ENCODE measurements around the gene ART3. TPM values are rescaled to one million over a fixed set of nuclear protein-coding genes. Genes with fewer than 3 reads are reported as not detected.

ART3 gene
- total RNA-seq, 1 experiment from 2014 or later, result 0.59 TPM

GRCh38 chr4:76058888-76059426 lies 15.6 kb upstream of the ART3 start (continued):
- TF ChIP-seq JUN (CRISPR knock-in tag; IDR thresholded peaks at IDR 0.05) (no peak), ZNF219 (CRISPR knock-in tag; IDR thresholded peaks at IDR 0.05; ENCODE audit: borderline replicate concordance) (no peak), ZNF138 (CRISPR knock-in tag; conservative IDR thresholded peaks at IDR 0.05) (no peak), AR (CRISPR knock-in tag; IDR thresholded peaks at IDR 0.05) (no peak), JAZF1 (CRISPR knock-in tag; IDR thresholded peaks at IDR 0.05) (no peak), MXD4 (CRISPR knock-in tag; IDR thresholded peaks at IDR 0.05; ENCODE audit: borderline replicate concordance) (no peak), MLX (CRISPR knock-in tag; IDR thresholded peaks at IDR 0.05) (no peak), USF1 (CRISPR knock-in tag; IDR thresholded peaks at IDR 0.05) (no peak), USF2 (CRISPR knock-in tag; IDR thresholded peaks at IDR 0.05) (no peak), FOXP1 (CRISPR knock-in tag; IDR thresholded peaks at IDR 0.05; ENCODE audit: borderline replicate concordance) (no peak), IRF2 (CRISPR knock-in tag; IDR thresholded peaks at IDR 0.05; ENCODE audit: borderline replicate concordance, low read depth) (no peak)

- peaks cover 22% of the 10 kb centered on the region for H3K4me1 Mint-ChIP-seq
- ChIA-PET POLR2A (no interaction called here), CTCF (interaction anchor here (1.9 kb wide), 1 partner anchor 144 kb away, joined by 7 read pairs; no protein-coding TSS in a partner anchor)
- no peak for TF ChIP-seq CREB1 (CRISPR knock-in tag; IDR thresholded peaks at IDR 0.05)
- TF ChIP-seq ZNF138 (CRISPR knock-in tag; conservative IDR thresholded peaks at IDR 0.05), result no peak
- TF ChIP-seq HMGA2 (CRISPR knock-in tag; IDR thresholded peaks at IDR 0.05), result no peak
- TF ChIP-seq ZSCAN18 (CRISPR knock-in tag; IDR thresholded peaks at IDR 0.05), result no peak
- H3K4me3 Mint-ChIP-seq, result no peak overlapping the region
- no peak overlapping the region for H3K27ac Mint-ChIP-seq
- ATAC-seq, result no peak
- no peaks in the 10 kb centered on the region for H3K27me3 Mint-ChIP-seq (ENCODE audit: low read depth)
- no peak for DNase-seq (ENCODE audit: low spot score)
- H3K36me3 Mint-ChIP-seq, result no peaks in the 10 kb centered on the region
- no peaks in the 10 kb centered on the region for H3K9me3 Mint-ChIP-seq
Measured at GRCh38 chr4:76059750-76060149, 14.8 kb upstream of the ART3 start.

GRCh38 chr4:76060506-76060905 lies 14.0 kb upstream of the ART3 start:
- Mint-ChIP-seq H3K4me1 (peaks cover 15% of the 10 kb centered on the region), H3K4me3 (no peak overlapping the region), H3K27ac (no peak overlapping the region), H3K36me3 (no peaks in the 10 kb centered on the region), H3K9me3 (no peaks in the 10 kb centered on the region), H3K27me3 (ENCODE audit: low read depth) (no peaks in the 10 kb centered on the region)
- ATAC-seq (no peak), DNase-seq (ENCODE audit: low spot score) (no peak)
- ChIA-PET POLR2A (no interaction called here), CTCF (no interaction called here)
- TF ChIP-seq ESRRA (CRISPR knock-in tag; IDR thresholded peaks at IDR 0.05; ENCODE audit: borderline replicate concordance), result no peak
- no peak for TF ChIP-seq GRHL2 (CRISPR knock-in tag; IDR thresholded peaks at IDR 0.05; ENCODE audit: insufficient replicate concordance, severe bottlenecking)
- no peak for TF ChIP-seq ERG (CRISPR knock-in tag; IDR thresholded peaks at IDR 0.05)
- TF ChIP-seq MLX (CRISPR knock-in tag; IDR thresholded peaks at IDR 0.05), result no peak
- TF ChIP-seq USF2 (CRISPR knock-in tag; IDR thresholded peaks at IDR 0.05), result no peak
- TF ChIP-seq SOX15 (CRISPR knock-in tag; IDR thresholded peaks at IDR 0.05), result no peak
